ENCODE results near the gene SPTLC2.
"Not testable (repeated sequence)": the region's sequence is repeated elsewhere in the genome, so short reads cannot be mapped to it uniquely, and the experiment has no call there.

Gene SPTLC2

GRCh38 chr14:77590845-77591485, 25.5 kb downstream of the SPTLC2 start:
- in situ Hi-C loops (cut with HindIII; ENCODE audit: low sequenced_read_pairs) = no loop called here

DNA sequence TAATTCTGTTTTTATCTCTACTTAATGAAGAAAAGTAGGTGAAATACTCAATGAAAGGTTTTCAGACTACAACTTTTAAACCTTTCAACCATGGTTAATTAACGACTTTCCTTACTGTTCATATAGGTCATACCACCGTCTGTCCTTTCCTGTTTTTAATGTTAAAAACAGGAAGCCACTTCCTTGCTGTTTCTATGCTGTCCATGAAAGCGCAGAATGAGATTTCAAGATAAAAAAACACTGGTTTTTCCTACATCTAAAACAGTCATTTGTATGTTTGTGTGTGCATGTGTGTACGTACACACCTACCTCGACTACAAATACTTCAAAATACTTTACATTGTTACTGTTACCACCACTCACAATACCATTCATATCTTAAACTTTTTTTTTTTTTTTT, 27.3 kb downstream of the SPTLC2 start:
- in situ Hi-C loops (cut with HindIII; ENCODE audit: low sequenced_read_pairs) = no loop called here

GRCh38 chr14:77588411-77589025, 27.9 kb downstream of the SPTLC2 start:
- in situ Hi-C loops (cut with HindIII; ENCODE audit: low sequenced_read_pairs) = not testable (repeated sequence)

- in situ Hi-C loops (cut with HindIII; ENCODE audit: low sequenced_read_pairs) = no loop called here
These were observed 31.1 kb downstream of the SPTLC2 start for GRCh38 chr14:77585385-77585784.

DNA sequence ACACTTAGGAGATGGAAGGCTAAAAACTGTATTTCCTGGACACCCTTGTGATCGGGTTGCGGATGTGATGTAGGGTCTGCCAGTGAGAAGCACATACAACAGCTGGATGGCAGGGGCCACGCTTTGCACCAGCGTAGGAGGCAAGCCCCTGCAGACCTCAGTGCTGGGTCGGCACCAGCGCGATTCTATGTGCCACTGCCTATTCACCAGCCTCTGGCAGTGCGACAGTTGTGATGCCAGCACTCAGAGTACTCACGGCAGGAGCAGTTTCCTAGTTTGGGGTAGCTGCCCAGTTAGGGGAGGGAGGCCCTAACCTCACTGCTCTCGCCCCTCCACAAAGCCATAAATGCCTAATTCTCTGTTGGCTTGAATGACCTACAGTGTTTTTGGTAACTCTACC, 31.6 kb downstream of the SPTLC2 start:
- in situ Hi-C loops (cut with HindIII; ENCODE audit: low sequenced_read_pairs) = no loop called here

DNA sequence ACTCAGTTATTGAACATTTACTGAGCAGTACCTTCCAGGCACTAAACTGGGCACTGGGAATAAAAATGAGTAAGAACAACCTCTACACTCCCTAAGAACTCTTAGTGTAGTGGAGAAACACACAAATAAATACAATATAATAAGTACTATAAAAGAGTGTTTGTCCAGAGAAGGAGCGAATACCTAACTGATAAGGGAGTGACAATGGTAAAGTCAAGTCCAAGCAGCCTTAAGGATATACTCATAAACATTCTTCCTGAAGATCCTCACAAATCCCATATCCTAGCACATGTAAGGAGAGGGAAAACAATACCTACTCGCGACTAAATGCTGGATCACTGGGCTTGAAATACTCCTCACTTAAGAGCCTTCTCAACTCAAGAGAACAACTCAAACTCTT, 32.8 kb downstream of the SPTLC2 start:
- in situ Hi-C loops (cut with HindIII; ENCODE audit: low sequenced_read_pairs) = no loop called here

DNA sequence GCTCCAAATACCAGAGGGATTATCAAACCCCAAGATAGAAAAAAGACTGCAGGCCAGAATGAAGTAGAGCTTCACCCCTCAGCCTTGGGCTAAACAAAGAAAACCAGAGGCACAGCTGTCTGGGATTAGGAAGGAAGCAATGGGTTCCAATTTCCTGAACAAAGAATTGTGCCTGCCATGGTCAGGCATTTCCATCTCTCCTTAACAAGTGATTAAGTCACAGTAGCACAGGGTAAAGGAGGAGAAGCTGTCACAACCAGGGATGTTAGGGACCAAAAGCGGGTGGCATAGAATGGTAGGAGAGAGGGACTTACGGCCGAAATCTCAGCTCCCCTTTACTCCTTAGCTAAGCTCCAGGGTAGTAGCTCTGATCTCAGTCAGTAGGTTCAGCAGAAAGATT, 33.9 kb downstream of the SPTLC2 start:
- in situ Hi-C loops (cut with HindIII; ENCODE audit: low sequenced_read_pairs) = no loop called here

GRCh38 chr14:77580964-77581505, 35.4 kb downstream of the SPTLC2 start:
- in situ Hi-C loops (cut with HindIII; ENCODE audit: low sequenced_read_pairs) = no loop called here

GRCh38 chr14:77580477-77580876, 36.0 kb downstream of the SPTLC2 start:
- in situ Hi-C loops (cut with HindIII; ENCODE audit: low sequenced_read_pairs) = no loop called here

DNA sequence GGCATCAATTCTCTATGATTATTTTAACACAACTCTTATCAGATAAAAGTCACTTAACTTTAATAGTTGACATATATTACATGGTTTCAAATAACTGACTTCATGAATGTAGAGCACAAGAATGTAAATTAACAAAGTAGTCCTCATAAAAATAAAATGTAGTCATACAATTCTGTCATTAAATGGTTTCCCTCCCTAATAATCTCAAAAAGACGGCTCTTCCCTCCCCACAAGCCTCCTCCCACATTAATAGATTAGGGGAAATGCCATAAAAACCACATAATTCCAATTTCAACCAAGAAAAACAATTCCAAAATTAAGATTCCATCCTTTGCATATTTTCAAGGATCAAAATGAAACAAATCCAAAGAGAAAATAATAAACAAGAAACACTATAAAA, 36.7 kb downstream of the SPTLC2 start:
- in situ Hi-C loops (cut with HindIII; ENCODE audit: low sequenced_read_pairs) = no loop called here

GRCh38 chr14:77579065-77579464, 37.4 kb downstream of the SPTLC2 start:
- in situ Hi-C loops (cut with HindIII; ENCODE audit: low sequenced_read_pairs) = no loop called here

- in situ Hi-C loops (cut with HindIII; ENCODE audit: low sequenced_read_pairs) = no loop called here
These were observed 41.9 kb downstream of the SPTLC2 start for GRCh38 chr14:77574446-77575115.

- in situ Hi-C loops (cut with HindIII; ENCODE audit: low sequenced_read_pairs) = no loop called here
These were observed 42.5 kb downstream of the SPTLC2 start for GRCh38 chr14:77573964-77574363.

DNA sequence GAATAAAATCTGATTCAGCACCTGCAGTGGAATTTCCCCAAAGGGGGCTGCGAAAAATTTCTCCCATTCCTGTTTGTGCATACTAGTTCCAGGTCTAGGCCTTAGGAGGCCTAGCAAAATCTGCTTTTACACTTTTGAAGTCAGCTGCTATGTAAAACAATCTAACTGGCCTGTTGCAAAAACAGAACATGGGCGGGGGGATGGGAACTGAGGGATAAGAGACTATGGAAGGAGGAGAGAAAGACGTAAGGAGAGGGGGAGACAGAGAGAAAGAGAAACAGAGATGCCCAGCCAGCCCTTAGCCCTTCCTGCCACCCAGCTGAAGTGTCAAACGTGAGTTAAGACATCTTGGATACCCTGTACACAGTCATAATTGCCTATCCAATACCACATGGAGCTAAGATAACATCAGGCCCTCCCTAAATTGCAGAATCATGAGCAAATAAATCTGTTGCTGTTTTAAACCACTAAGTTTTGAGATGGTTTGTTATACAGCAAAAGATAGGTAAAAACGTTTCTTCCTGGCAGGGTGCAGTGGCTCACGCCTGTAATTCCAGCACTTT, 45.6 kb downstream of the SPTLC2 start:
- in situ Hi-C loops (cut with HindIII; ENCODE audit: low sequenced_read_pairs) = no loop called here

- in situ Hi-C loops (cut with HindIII; ENCODE audit: low sequenced_read_pairs) = no loop called here
These were observed 50.5 kb downstream of the SPTLC2 start for GRCh38 chr14:77565994-77566305.

GRCh38 chr14:77565289-77565993, 51.0 kb downstream of the SPTLC2 start:
- in situ Hi-C loops (cut with HindIII; ENCODE audit: low sequenced_read_pairs) = no loop called here

- in situ Hi-C loops (cut with HindIII; ENCODE audit: low sequenced_read_pairs) = no loop called here
These were observed 53.8 kb downstream of the SPTLC2 start for GRCh38 chr14:77562681-77563080.

DNA sequence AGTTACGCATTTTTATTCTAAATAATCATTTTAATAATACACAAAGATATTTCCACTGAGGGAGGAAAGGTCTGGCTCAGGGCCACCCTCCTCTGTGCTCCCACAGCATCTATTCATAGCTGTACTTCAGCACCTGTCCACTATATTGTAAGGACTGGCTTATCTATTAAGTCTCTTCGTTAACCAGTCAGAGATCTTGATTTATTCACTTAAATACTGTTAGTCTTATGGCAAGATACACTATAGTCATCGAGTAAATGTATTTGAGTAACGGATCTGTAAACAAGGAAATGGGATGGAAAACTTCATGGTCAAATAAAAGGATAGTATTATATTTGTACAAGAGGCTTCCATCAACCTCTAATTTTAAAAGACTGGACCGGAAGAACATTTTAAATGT, 54.6 kb downstream of the SPTLC2 start:
- in situ Hi-C loops (cut with HindIII; ENCODE audit: low sequenced_read_pairs) = no loop called here

GRCh38 chr14:77559381-77559780, 57.1 kb downstream of the SPTLC2 start:
- in situ Hi-C loops (cut with HindIII; ENCODE audit: low sequenced_read_pairs) = no loop called here

DNA sequence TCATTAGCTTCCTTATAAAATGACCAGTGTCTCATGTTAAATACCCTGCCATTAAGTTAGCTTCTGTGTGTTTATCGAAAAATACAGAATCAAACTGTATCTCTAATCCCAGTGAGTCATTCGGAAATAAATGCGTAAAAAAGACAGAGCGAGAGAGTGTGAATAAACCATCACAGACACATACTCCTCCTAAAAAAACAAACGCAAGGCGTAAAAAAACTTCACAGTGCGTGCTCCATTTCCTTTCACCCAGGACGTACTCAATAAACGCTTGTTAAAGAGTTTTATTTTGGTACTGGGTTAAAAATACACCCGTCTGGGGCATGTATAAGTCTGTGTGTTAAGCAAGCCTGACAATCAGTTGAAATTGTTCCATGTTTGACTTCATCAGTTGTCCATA, 59.0 kb downstream of the SPTLC2 start:
- in situ Hi-C loops (cut with HindIII; ENCODE audit: low sequenced_read_pairs) = no loop called here

GRCh38 chr14:77556946-77557345, 59.5 kb downstream of the SPTLC2 start:
- in situ Hi-C loops (cut with HindIII; ENCODE audit: low sequenced_read_pairs) = no loop called here
